ENCODE data around the gene MPEG1. TPM values are rescaled to one million over a fixed set of nuclear protein-coding genes. Genes with fewer than 3 reads are reported as not detected.

The MPEG1 gene
- total and polyA plus RNA-seq, 4 donors: 3.2 to 27.2 (median 16.9) TPM

DNA sequence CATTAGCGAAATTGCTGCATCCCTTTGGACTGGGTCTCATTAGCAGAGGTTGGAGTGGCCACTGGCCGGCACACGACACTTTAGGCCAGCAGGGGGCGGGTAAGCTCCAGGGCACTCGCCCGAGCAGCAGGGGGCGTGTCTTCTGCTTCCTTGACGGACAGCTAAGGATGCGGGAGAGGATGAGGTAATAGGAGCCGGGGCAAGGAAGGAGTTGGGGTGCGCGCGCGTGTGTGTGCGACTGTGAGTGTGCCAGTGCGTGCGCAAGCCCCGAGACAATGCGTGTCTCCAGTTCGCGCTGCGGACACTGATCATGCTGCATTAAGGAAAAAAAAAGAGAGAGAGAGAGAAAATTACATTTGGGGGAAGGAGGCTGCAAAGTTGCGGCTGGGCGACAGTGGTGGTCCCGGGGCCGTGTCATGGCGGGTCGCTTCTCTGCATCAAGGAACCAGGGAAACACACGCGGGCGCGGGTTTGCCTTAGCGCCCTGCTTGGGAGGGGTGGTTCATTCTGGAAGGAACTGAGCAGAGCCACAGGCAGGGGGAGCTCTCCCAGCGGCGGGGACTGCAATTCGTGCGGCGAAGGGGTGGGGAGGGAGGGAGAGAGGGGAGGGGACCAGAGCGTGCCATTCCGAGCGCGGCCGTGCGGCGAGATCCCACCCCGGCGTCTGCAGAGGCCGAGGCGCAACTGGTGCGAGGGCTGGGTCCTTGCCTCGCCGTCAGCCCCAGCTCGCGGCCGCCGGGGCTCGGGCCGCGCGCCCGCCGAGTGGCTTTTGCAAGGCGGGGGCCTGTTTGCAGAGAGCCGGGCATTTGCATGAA, 41.0 kb downstream of the MPEG1 start, which contains the start of gene DTX4:
DTX4 (plus strand) TSS at position 625 of the 815 bp plus-strand sequence. CDS start 464 bp downstream, outside the sequence.
- no peaks in the 10 kb centered on the region for H3K27me3 ChIP-seq (ENCODE audit: control insufficient read depth in 4 of 4, insufficient read depth in 4 of 4, low read length in 3 of 4)
- H3K4me3 ChIP-seq (ENCODE audit: low read depth in 1 of 3, low read length in 3 of 3): peak within 1 kb of the TSS; percentile 81 to 90 (median 90)
- peak within 1 kb of the TSS in 1 of 2 donors; percentile 74 for H3K9ac ChIP-seq (ENCODE audit: low read depth in 1 of 2, low read length in 2 of 2)
- peak; percentile 89 for DNase-seq (ENCODE audit: low spot score)
- H3K36me3 ChIP-seq (ENCODE audit: control insufficient read depth in 4 of 4, insufficient read depth in 3 of 4, low read depth in 1 of 4, low read length in 3 of 4): no peaks in the 10 kb centered on the region
- H3K27ac ChIP-seq (ENCODE audit: low read depth in 1 of 2, low read length in 2 of 2): peak within 1 kb of the TSS; percentile 90 to 91
- no peak for TF ChIP-seq TAF1 (conservative IDR thresholded peaks at IDR 0.05)
- TF ChIP-seq JUND (IDR thresholded peaks at IDR 0.05): peak in 1 of 2 donors; percentile 12
- TF ChIP-seq, protein P1, sequence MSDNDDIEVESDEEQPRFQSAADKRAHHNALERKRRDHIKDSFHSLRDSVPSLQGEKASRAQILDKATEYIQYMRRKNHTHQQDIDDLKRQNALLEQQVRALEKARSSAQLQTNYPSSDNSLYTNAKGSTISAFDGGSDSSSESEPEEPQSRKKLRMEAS (IDR thresholded peaks at IDR 0.05): peak; percentile 30
- TF ChIP-seq, protein P2, sequence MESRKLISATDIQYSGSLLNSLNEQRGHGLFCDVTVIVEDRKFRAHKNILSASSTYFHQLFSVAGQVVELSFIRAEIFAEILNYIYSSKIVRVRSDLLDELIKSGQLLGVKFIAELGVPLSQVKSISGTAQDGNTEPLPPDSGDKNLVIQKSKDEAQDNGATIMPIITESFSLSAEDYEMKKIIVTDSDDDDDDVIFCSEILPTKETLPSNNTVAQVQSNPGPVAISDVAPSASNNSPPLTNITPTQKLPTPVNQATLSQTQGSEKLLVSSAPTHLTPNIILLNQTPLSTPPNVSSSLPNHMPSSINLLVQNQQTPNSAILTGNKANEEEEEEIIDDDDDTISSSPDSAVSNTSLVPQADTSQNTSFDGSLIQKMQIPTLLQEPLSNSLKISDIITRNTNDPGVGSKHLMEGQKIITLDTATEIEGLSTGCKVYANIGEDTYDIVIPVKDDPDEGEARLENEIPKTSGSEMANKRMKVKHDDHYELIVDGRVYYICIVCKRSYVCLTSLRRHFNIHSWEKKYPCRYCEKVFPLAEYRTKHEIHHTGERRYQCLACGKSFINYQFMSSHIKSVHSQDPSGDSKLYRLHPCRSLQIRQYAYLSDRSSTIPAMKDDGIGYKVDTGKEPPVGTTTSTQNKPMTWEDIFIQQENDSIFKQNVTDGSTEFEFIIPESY (IDR thresholded peaks at IDR 0.05): no peak
- TF ChIP-seq, protein P3, sequence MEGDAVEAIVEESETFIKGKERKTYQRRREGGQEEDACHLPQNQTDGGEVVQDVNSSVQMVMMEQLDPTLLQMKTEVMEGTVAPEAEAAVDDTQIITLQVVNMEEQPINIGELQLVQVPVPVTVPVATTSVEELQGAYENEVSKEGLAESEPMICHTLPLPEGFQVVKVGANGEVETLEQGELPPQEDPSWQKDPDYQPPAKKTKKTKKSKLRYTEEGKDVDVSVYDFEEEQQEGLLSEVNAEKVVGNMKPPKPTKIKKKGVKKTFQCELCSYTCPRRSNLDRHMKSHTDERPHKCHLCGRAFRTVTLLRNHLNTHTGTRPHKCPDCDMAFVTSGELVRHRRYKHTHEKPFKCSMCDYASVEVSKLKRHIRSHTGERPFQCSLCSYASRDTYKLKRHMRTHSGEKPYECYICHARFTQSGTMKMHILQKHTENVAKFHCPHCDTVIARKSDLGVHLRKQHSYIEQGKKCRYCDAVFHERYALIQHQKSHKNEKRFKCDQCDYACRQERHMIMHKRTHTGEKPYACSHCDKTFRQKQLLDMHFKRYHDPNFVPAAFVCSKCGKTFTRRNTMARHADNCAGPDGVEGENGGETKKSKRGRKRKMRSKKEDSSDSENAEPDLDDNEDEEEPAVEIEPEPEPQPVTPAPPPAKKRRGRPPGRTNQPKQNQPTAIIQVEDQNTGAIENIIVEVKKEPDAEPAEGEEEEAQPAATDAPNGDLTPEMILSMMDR (IDR thresholded peaks at IDR 0.05; ENCODE audit: low read depth, low read length, missing input control): peak; percentile 98
- TF ChIP-seq RAD21 (IDR thresholded peaks at IDR 0.05): peak; percentile 92 to 93
- TF ChIP-seq EGR1 (IDR thresholded peaks at IDR 0.05; ENCODE audit: low read depth in 2 of 2): no peak
- no peak for TF ChIP-seq GABPA (IDR thresholded peaks at IDR 0.05 in 1 of 2, conservative IDR thresholded peaks at IDR 0.05 in 1 of 2)
- no peak for TF ChIP-seq RXRA (IDR thresholded peaks at IDR 0.05)
- TF ChIP-seq SP1 (IDR thresholded peaks at IDR 0.05): peak; percentile 28
- TF ChIP-seq HNF4G (IDR thresholded peaks at IDR 0.05): no peak
- TF ChIP-seq, protein P4, sequence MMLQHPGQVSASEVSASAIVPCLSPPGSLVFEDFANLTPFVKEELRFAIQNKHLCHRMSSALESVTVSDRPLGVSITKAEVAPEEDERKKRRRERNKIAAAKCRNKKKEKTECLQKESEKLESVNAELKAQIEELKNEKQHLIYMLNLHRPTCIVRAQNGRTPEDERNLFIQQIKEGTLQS (IDR thresholded peaks at IDR 0.05): no peak
- WGBS: under 1% methylated on average over 64 of the region's 64 CpGs
- H3K4me1 ChIP-seq (ENCODE audit: control insufficient read depth in 4 of 4, insufficient read depth in 4 of 4, low read length in 3 of 4): peaks cover 6 to 45% (median 29%) of the 10 kb centered on the region in 4 donors
- H3K9me3 ChIP-seq (ENCODE audit: control insufficient read depth in 4 of 4, low read length in 3 of 4): no peaks in the 10 kb centered on the region

DNA sequence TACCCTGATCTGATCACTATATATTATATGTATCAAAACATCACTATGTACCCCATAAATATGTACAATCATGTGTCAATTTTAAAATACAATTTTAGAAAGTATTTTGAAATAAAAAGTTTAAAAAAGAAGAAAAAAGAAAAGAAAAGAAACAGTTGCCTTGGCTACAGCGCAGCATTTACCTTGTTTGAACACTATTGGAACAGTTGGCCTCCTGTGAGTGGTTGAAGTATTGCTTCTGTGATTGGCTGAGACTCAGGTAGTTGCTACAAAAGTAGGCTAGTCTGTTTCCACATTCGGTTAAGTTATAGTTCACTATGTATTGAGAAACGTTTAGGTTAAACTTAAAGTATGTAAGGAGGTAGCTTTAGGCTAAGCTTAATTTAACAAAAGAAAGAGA, 48.7 kb downstream of the MPEG1 start:
- no peaks in the 10 kb centered on the region for H3K4me1 ChIP-seq (ENCODE audit: control insufficient read depth in 4 of 4, insufficient read depth in 4 of 4, low read length in 3 of 4)
- H3K9me3 ChIP-seq (ENCODE audit: control insufficient read depth in 4 of 4, low read length in 3 of 4): no peaks in the 10 kb centered on the region
- H3K36me3 ChIP-seq (ENCODE audit: control insufficient read depth in 4 of 4, insufficient read depth in 3 of 4, low read depth in 1 of 4, low read length in 3 of 4): no peaks in the 10 kb centered on the region
- no peak overlapping the region for H3K27ac ChIP-seq (ENCODE audit: low read depth in 1 of 2, low read length in 2 of 2)
- DNase-seq (ENCODE audit: low spot score): no peak
- no peak overlapping the region for H3K4me3 ChIP-seq (ENCODE audit: low read depth in 1 of 3, low read length in 3 of 3)
- 87% methylated on average over 3 of the region's 3 CpGs for WGBS
- H3K27me3 ChIP-seq (ENCODE audit: control insufficient read depth in 4 of 4, insufficient read depth in 4 of 4, low read length in 3 of 4): no peaks in the 10 kb centered on the region
- no peak overlapping the region for H3K9ac ChIP-seq (ENCODE audit: low read depth in 1 of 2, low read length in 2 of 2)
- no peak for TF ChIP-seq YY1 (IDR thresholded peaks at IDR 0.05)
- no peak for TF ChIP-seq RXRA (IDR thresholded peaks at IDR 0.05)
- TF ChIP-seq, protein P3 (IDR thresholded peaks at IDR 0.05; ENCODE audit: low read depth, low read length, missing input control): no peak
- TF ChIP-seq, protein P2 (IDR thresholded peaks at IDR 0.05): no peak
- no peak for TF ChIP-seq FOXA2 (IDR thresholded peaks at IDR 0.05)
- no peak for TF ChIP-seq JUND (IDR thresholded peaks at IDR 0.05)
- no peak for TF ChIP-seq GABPA (IDR thresholded peaks at IDR 0.05 in 1 of 2, conservative IDR thresholded peaks at IDR 0.05 in 1 of 2)
- no peak for TF ChIP-seq NR2F2 (IDR thresholded peaks at IDR 0.05)
- TF ChIP-seq RAD21 (IDR thresholded peaks at IDR 0.05): no peak
- no peak for TF ChIP-seq HNF4A (conservative IDR thresholded peaks at IDR 0.05)
- TF ChIP-seq, protein P5, sequence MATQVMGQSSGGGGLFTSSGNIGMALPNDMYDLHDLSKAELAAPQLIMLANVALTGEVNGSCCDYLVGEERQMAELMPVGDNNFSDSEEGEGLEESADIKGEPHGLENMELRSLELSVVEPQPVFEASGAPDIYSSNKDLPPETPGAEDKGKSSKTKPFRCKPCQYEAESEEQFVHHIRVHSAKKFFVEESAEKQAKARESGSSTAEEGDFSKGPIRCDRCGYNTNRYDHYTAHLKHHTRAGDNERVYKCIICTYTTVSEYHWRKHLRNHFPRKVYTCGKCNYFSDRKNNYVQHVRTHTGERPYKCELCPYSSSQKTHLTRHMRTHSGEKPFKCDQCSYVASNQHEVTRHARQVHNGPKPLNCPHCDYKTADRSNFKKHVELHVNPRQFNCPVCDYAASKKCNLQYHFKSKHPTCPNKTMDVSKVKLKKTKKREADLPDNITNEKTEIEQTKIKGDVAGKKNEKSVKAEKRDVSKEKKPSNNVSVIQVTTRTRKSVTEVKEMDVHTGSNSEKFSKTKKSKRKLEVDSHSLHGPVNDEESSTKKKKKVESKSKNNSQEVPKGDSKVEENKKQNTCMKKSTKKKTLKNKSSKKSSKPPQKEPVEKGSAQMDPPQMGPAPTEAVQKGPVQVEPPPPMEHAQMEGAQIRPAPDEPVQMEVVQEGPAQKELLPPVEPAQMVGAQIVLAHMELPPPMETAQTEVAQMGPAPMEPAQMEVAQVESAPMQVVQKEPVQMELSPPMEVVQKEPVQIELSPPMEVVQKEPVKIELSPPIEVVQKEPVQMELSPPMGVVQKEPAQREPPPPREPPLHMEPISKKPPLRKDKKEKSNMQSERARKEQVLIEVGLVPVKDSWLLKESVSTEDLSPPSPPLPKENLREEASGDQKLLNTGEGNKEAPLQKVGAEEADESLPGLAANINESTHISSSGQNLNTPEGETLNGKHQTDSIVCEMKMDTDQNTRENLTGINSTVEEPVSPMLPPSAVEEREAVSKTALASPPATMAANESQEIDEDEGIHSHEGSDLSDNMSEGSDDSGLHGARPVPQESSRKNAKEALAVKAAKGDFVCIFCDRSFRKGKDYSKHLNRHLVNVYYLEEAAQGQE (IDR thresholded peaks at IDR 0.05): no peak
- no peak for TF ChIP-seq HNF4G (IDR thresholded peaks at IDR 0.05)
- no peak for TF ChIP-seq SP1 (IDR thresholded peaks at IDR 0.05)
- no peak for TF ChIP-seq FOXA1 (IDR thresholded peaks at IDR 0.05)

Measured in liver (tissue), 9 donors.